Effector memory CD4-positive, alpha-beta T cell (primary cell): ENCODE measurements around the gene CAMK4.
"Not testable (repeated sequence)": the region's sequence is repeated elsewhere in the genome, so short reads cannot be mapped to it uniquely, and the experiment has no call there.

Experiments
- DNase-seq, 3 donors: peaks; one replicate each; pipeline ENCODE4 v3.0.0-alpha.2; 2020
- H3K27ac ChIP-seq: 2 replicates; pipeline ENCODE4 v1.7.0; 2013; ENCODE audit warnings: mild to moderate bottlenecking, low read length, moderate library complexity; ENCODE audit not compliant: insufficient read depth, poor library complexity, severe bottlenecking
- H3K27me3 ChIP-seq: replicated peaks from 2 replicates; pipeline ENCODE4 v1.7.0; 2013; ENCODE audit warnings: mild to moderate bottlenecking, low read length; ENCODE audit not compliant: insufficient read depth, control insufficient read depth, poor library complexity, severe bottlenecking
- H3K36me3 ChIP-seq: 2 replicates; pipeline ENCODE4 v1.7.0; 2013; ENCODE audit warnings: mild to moderate bottlenecking, low read length, moderate library complexity; ENCODE audit not compliant: control insufficient read depth, insufficient read depth
- H3K4me1 ChIP-seq: 2 replicates; pipeline ENCODE4 v1.7.0; 2013; ENCODE audit warnings: low read length, mild to moderate bottlenecking; ENCODE audit not compliant: control insufficient read depth, insufficient read depth, poor library complexity, severe bottlenecking
- H3K4me3 ChIP-seq: 2 replicates; pipeline ENCODE4 v1.7.0; 2013; ENCODE audit warnings: low read length, low read depth, mild to moderate bottlenecking; ENCODE audit not compliant: insufficient read depth, poor library complexity, severe bottlenecking
- H3K9me3 ChIP-seq: 2 replicates; pipeline ENCODE4 v1.7.0; 2013; ENCODE audit warnings: mild to moderate bottlenecking, low read length, moderate library complexity; ENCODE audit not compliant: control insufficient read depth

Gene CAMK4

GRCh38 chr5:111321376-111321775, 97.2 kb downstream of the CAMK4 start:
- Histone ChIP-seq H3K9me3 (no peaks in the 10 kb centered on the region), H3K27me3 (no peaks in the 10 kb centered on the region), H3K27ac (no peak overlapping the region), H3K36me3 (no peaks in the 10 kb centered on the region), H3K4me1 (no peaks in the 10 kb centered on the region), H3K4me3 (no peak overlapping the region)
- DNase-seq: no peak

- no peaks in the 10 kb centered on the region for H3K9me3 ChIP-seq
- H3K27ac ChIP-seq: no peak overlapping the region
- DNase-seq: no peak
- H3K27me3 ChIP-seq: no peaks in the 10 kb centered on the region
- no peak overlapping the region for H3K4me3 ChIP-seq
- no peaks in the 10 kb centered on the region for H3K4me1 ChIP-seq
- no peaks in the 10 kb centered on the region for H3K36me3 ChIP-seq
Observed at GRCh38 chr5:111326551-111326950, 102.4 kb downstream of the CAMK4 start.

- Histone ChIP-seq H3K4me3 (no peak overlapping the region), H3K27me3 (no peaks in the 10 kb centered on the region), H3K9me3 (no peaks in the 10 kb centered on the region), H3K27ac (no peak overlapping the region), H3K4me1 (peaks cover 7% of the 10 kb centered on the region), H3K36me3 (no peaks in the 10 kb centered on the region)
- no peak for DNase-seq
Observed at GRCh38 chr5:111337133-111337532, 112.9 kb downstream of the CAMK4 start.

GRCh38 chr5:111337688-111338087, 113.5 kb downstream of the CAMK4 start:
- H3K36me3 ChIP-seq: no peaks in the 10 kb centered on the region
- no peak overlapping the region for H3K27ac ChIP-seq
- H3K9me3 ChIP-seq: no peaks in the 10 kb centered on the region
- no peak for DNase-seq
- peaks cover 7% of the 10 kb centered on the region for H3K4me1 ChIP-seq
- H3K4me3 ChIP-seq: no peak overlapping the region
- no peaks in the 10 kb centered on the region for H3K27me3 ChIP-seq

GRCh38 chr5:111345731-111346130, 121.5 kb downstream of the CAMK4 start:
- Histone ChIP-seq H3K27ac (no peak overlapping the region), H3K4me3 (no peak overlapping the region), H3K36me3 (peaks cover 6% of the 10 kb centered on the region), H3K27me3 (no peaks in the 10 kb centered on the region), H3K4me1 (no peaks in the 10 kb centered on the region), H3K9me3 (no peaks in the 10 kb centered on the region)
- DNase-seq: no peak

- no peak for DNase-seq
Observed at GRCh38 chr5:111347021-111347420, 122.8 kb downstream of the CAMK4 start.

GRCh38 chr5:111348661-111349329, 124.6 kb downstream of the CAMK4 start:
- Histone ChIP-seq H3K4me3 (no peak overlapping the region), H3K9me3 (no peaks in the 10 kb centered on the region), H3K36me3 (peaks cover 10% of the 10 kb centered on the region), H3K27ac (no peak overlapping the region), H3K27me3 (no peaks in the 10 kb centered on the region), H3K4me1 (no peaks in the 10 kb centered on the region)
- no peak for DNase-seq

More at GRCh38 chr5:111347021-111347420, 122.8 kb downstream of the CAMK4 start:
- Histone ChIP-seq H3K36me3 (peaks cover 10% of the 10 kb centered on the region), H3K4me1 (no peaks in the 10 kb centered on the region), H3K9me3 (no peaks in the 10 kb centered on the region), H3K4me3 (no peak overlapping the region), H3K27me3 (no peaks in the 10 kb centered on the region), H3K27ac (no peak overlapping the region)

GRCh38 chr5:111349429-111349828, 125.2 kb downstream of the CAMK4 start:
- Histone ChIP-seq H3K27ac (no peak overlapping the region), H3K9me3 (no peaks in the 10 kb centered on the region), H3K4me1 (no peaks in the 10 kb centered on the region), H3K36me3 (peaks cover 12% of the 10 kb centered on the region), H3K27me3 (no peaks in the 10 kb centered on the region), H3K4me3 (no peak overlapping the region)
- DNase-seq: no peak

- no peaks in the 10 kb centered on the region for H3K4me1 ChIP-seq
- no peaks in the 10 kb centered on the region for H3K9me3 ChIP-seq
- no peak for DNase-seq
- peaks cover 11% of the 10 kb centered on the region for H3K36me3 ChIP-seq
- H3K4me3 ChIP-seq: no peak overlapping the region
- no peak overlapping the region for H3K27ac ChIP-seq
- H3K27me3 ChIP-seq: no peaks in the 10 kb centered on the region
Observed at GRCh38 chr5:111353035-111353434, 128.9 kb downstream of the CAMK4 start.

GRCh38 chr5:111358726-111359125, 134.5 kb downstream of the CAMK4 start:
- not testable (repeated sequence) for H3K27me3 ChIP-seq, DNase-seq, H3K4me3 ChIP-seq, H3K9me3 ChIP-seq, H3K27ac ChIP-seq, H3K4me1 ChIP-seq, H3K36me3 ChIP-seq
